A549 (cell line): ENCODE results near the gene KRTAP5-8. TPM values are rescaled to one million over a fixed set of nuclear protein-coding genes. Genes with fewer than 3 reads are reported as not detected.
"Not testable (repeated sequence)": the region's sequence is repeated elsewhere in the genome, so short reads cannot be mapped to it uniquely, and the experiment has no call there.

Experiments used
- ATAC-seq, 2 experiments: fragments of 200-7000 bp in 1 of 2; fragments of >200 bp in 1 of 2; cut with Nextera tagmentation in 1 of 2; cut with Tn5 transposase in 1 of 2; 3 replicates each; pipeline versions ENCODE4 v1.8.0 to v1.9.1; 2018 to 2020; ENCODE audit warnings: mild to moderate bottlenecking in 1 of 2, moderate library complexity in 1 of 2
- CTCF ChIA-PET: fragments of 300-600 bp; sonication (Branson Sonifier 250); formaldehyde crosslinking; extraction: SDS; loops from one replicate; lab custom pipeline; 2021; ENCODE audit warnings: antibody characterized with exemption, inconsistent platforms; lab: Yijun Ruan, JAX
- POLR2A ChIA-PET: fragments of 350-600 bp; formaldehyde crosslinking; extraction: SDS; loops from one replicate; lab custom pipeline; 2021; ENCODE audit warnings: antibody characterized with exemption, inconsistent platforms; lab: Yijun Ruan, JAX
- DNase-seq, 2 experiments: peaks; one replicate each; pipeline versions ENCODE4 v3.0.0 to v3.0.0-alpha.2; 2011 to 2016; ENCODE audit warnings: low read depth in 1 of 2, low spot score in 1 of 2
- FAIRE-seq: peaks from 2 replicates; lab custom pipeline; 2011; peaks lifted over from hg19 to GRCh38; lab: Jason Lieb, UNC
- H3K27ac ChIP-seq, 2 experiments: fragments of >200 bp; sonication (Bioruptor Twin); formaldehyde crosslinking; 3 replicates each; pipeline ENCODE4 v1.5.1; 2016 to 2017
- H3K4me1 ChIP-seq: fragments of >200 bp; sonication (Bioruptor Twin); formaldehyde crosslinking; 3 replicates; pipeline ENCODE4 v1.6.1; 2016
- H3K4me2 ChIP-seq: fragments of >200 bp; sonication (Bioruptor Twin); formaldehyde crosslinking; 3 replicates; pipeline ENCODE4 v1.6.1; 2016
- H3K4me3 ChIP-seq: fragments of >200 bp; sonication (Bioruptor Twin); formaldehyde crosslinking; 3 replicates; pipeline ENCODE4 v1.5.1; 2016
- H3K9me3 ChIP-seq: fragments of >200 bp; sonication (Bioruptor Twin); formaldehyde crosslinking; 3 replicates; pipeline ENCODE4 v1.6.1; 2016
- BHLHE40 ChIP-seq: IDR thresholded peaks from 2 replicates; pipeline ENCODE4 v1.6.1; 2012; ENCODE audit warnings: low read depth, low read length, inconsistent platforms
- CBX2 ChIP-seq: fragments of 200-600 bp; sonication (generic); IDR thresholded peaks from 2 replicates; pipeline ENCODE4 v1.6.1; 2016; ENCODE audit warnings: low read depth, mild to moderate bottlenecking, borderline replicate concordance
- ELK1 ChIP-seq: fragments of 150-350 bp; IDR thresholded peaks from 2 replicates; pipeline ENCODE4 v1.6.1; 2014; ENCODE audit warnings: low read depth, mild to moderate bottlenecking, low read length
- FOSB ChIP-seq: fragments of 250-450 bp; sonication (Bioruptor Pico); IDR thresholded peaks from 2 replicates; pipeline ENCODE4 v1.5.0; 2020; ENCODE audit warnings: mild to moderate bottlenecking, moderate library complexity
- FOXS1 ChIP-seq: fragments of 250-450 bp; sonication (Bioruptor Pico); IDR thresholded peaks from 2 replicates; pipeline ENCODE4 v1.5.0; 2020; ENCODE audit warnings: mild to moderate bottlenecking, moderate library complexity
- GATA3 ChIP-seq: IDR thresholded peaks from 2 replicates; pipeline ENCODE4 v1.6.1; 2012; ENCODE audit warnings: borderline replicate concordance
- HOXB13 ChIP-seq: fragments of 250-450 bp; sonication (Bioruptor Pico); IDR thresholded peaks from 2 replicates; pipeline ENCODE4 v1.5.0; 2020; ENCODE audit warnings: low read depth, mild to moderate bottlenecking, moderate library complexity
- JUN ChIP-seq, 2 experiments: fragments of >200 bp; sonication (Bioruptor Twin); formaldehyde crosslinking; IDR thresholded peaks; 2 replicates in 1 of 2; 3 replicates in 1 of 2; pipeline ENCODE4 v1.6.1; 2016 to 2017
- KDM5A ChIP-seq: fragments of 200-600 bp; sonication (generic); IDR thresholded peaks from 2 replicates; pipeline ENCODE4 v1.6.1; 2016; ENCODE audit warnings: antibody characterized with exemption, mild to moderate bottlenecking
- MAZ ChIP-seq: fragments of 150-350 bp; IDR thresholded peaks from 2 replicates; pipeline ENCODE4 v1.6.1; 2014; ENCODE audit warnings: antibody characterized with exemption, low read depth, low read length, borderline replicate concordance
- MYC ChIP-seq: IDR thresholded peaks from 2 replicates; pipeline ENCODE4 v1.6.1; 2012; ENCODE audit warnings: mild to moderate bottlenecking, inconsistent platforms, low read length, improper control_type of control experiment, borderline replicate concordance
- NPAS2 ChIP-seq: fragments of 250-450 bp; sonication (Bioruptor Pico); IDR thresholded peaks from 2 replicates; pipeline ENCODE4 v1.8.0; 2022; ENCODE audit warnings: mild to moderate bottlenecking, moderate library complexity, borderline replicate concordance
- PHF8 ChIP-seq: fragments of 200-600 bp; sonication (generic); IDR thresholded peaks from 2 replicates; pipeline ENCODE4 v1.6.1; 2016; ENCODE audit warnings: low read depth, mild to moderate bottlenecking, antibody characterized with exemption, moderate library complexity, borderline replicate concordance
- POLR2AphosphoS2 ChIP-seq: conservative IDR thresholded peaks from 2 replicates; pipeline ENCODE4 v1.6.1; 2012; ENCODE audit warnings: low read length, improper control_type of control experiment, inconsistent platforms
- RARB ChIP-seq: fragments of 250-450 bp; sonication (Bioruptor Pico); IDR thresholded peaks from 2 replicates; pipeline ENCODE4 v1.8.0; 2021; ENCODE audit warnings: mild to moderate bottlenecking, moderate library complexity
- RNF2 ChIP-seq: fragments of 200-600 bp; sonication (generic); IDR thresholded peaks from 2 replicates; pipeline ENCODE4 v1.6.1; 2016; ENCODE audit warnings: low read depth, mild to moderate bottlenecking, antibody characterized with exemption, moderate library complexity, borderline replicate concordance
- TFCP2L1 ChIP-seq: fragments of 250-450 bp; sonication (Bioruptor Pico); IDR thresholded peaks from 2 replicates; pipeline ENCODE4 v1.5.0; 2021; ENCODE audit warnings: mild to moderate bottlenecking
- TP53 ChIP-seq: fragments of 250-450 bp; sonication (Bioruptor Pico); IDR thresholded peaks from 2 replicates; pipeline ENCODE4 v1.5.0; 2021; ENCODE audit warnings: mild to moderate bottlenecking, moderate library complexity
- ZC3H11A ChIP-seq: fragments of 450-650 bp; IDR thresholded peaks from 2 replicates; pipeline ENCODE4 v1.6.1; 2014; ENCODE audit warnings: antibody characterized with exemption, mild to moderate bottlenecking
- ZFP36 ChIP-seq: fragments of 450-650 bp; IDR thresholded peaks from 2 replicates; pipeline ENCODE4 v1.6.1; 2014; ENCODE audit warnings: borderline replicate concordance; ENCODE audit not compliant: partially characterized antibody
- ZNF302 ChIP-seq: fragments of 250-450 bp; sonication (Bioruptor Pico); IDR thresholded peaks from 2 replicates; pipeline ENCODE4 v1.9.0; 2021; ENCODE audit warnings: inconsistent platforms, mild to moderate bottlenecking, moderate library complexity
- ZSCAN20 ChIP-seq: fragments of 250-450 bp; sonication (Bioruptor Pico); IDR thresholded peaks from 2 replicates; pipeline ENCODE4 v1.8.0; 2022; ENCODE audit warnings: mild to moderate bottlenecking, moderate library complexity
- WGBS: methylation state at CpG from one replicate; pipeline ENCODE4 v1.1.6; 2017; ENCODE audit errors: missing lambda C conversion rate; 5-methylcytosine and 5-hydroxymethylcytosine counted together
- polyA plus RNA-seq, 4 experiments: library from polyadenylated mRNA; depleted of rRNA in 3 of 4; stranded (reverse); fragments of >200 nt; fragmentation: RNase III in 1 of 4; extraction: RNeasy Plus Mini Kit Qiagen cat#74134 plus additional on column Dnase treatment in 1 of 4; gene quantifications; 2 replicates in 3 of 4; 3 replicates in 1 of 4; pipeline ENCODE4 v1.2.3, GENCODE V29; 2011 to 2017
- TF ChIP-seq, protein P1 (sequence below): fragments of 450-650 bp; IDR thresholded peaks from 2 replicates; pipeline ENCODE4 v1.6.1; 2014; ENCODE audit warnings: antibody characterized with exemption
- TF ChIP-seq, protein P2 (sequence below): IDR thresholded peaks from 2 replicates; pipeline ENCODE4 v1.6.1; 2012

KRTAP5-8 gene
- polyA plus RNA-seq, 2 of the 4 experiments (the other 2 are of a cell fraction): not detected

DNA sequence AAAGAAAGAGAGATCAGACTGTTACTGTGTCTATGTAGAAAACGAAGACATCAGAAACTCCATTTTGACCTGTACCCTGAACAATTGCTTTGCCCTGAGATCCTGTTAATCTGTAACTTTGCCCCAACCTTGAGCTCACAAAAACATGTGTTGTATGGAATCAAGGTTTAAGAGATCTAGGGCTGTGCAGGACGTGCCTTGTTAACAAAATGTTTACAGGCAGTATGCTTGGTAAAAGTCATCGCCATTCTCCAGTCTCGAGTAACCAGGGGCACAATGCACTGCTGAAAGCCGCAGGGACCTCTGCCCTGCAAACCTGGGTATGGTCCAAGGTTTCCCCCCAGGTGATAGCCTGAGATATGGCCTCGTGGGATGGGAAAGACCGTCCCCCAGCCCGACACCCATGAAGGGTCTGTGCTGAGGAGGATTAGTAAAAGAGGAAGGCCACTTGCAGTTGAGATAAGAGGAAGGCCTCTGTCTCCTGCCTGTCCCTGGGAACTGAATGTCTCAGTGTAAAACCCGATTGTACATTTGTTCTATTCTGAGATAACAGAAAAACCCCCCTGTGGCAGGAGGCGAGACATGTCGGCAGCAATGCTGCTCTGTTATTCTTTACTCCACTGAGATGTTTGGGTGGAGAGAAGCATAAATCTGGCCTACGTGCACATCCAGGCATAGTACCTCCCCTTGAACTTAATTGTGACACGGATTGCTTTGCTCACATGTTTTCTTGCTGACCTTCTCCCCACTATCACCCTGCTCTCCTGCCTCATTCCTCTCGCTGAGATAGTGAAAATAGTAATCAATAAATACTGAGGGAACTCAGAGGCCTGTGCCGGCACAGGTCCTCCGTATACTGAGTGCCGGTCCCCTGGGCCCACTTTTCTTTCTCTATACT lies 2.9 kb upstream of the KRTAP5-8 start:
- POLR2A ChIA-PET, CTCF ChIA-PET, H3K4me3 ChIP-seq, H3K4me1 ChIP-seq, DNase-seq, H3K4me2 ChIP-seq, H3K9me3 ChIP-seq, H3K27ac ChIP-seq, FAIRE-seq, ATAC-seq: not testable (repeated sequence)
- 68% methylated on average over 17 of the region's 17 CpGs for WGBS

DNA sequence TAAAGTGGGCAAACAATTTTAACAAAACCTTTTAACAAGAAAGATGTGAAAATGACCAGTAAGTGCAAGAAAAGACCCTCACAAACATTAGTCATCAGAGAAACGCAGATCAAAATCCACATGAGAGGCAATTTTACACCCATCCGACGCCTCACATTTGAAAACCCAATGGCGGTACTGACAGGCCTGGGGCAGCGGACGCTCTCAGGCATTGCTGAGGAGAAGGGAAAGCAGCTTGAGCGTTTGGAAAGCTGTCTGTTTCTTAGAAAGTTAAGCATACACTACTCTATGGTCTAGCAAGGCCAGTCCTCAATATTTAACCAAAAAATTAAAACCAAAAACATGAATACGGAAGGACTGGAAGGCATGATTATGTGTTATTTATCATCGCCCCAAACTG lies 2.0 kb upstream of the KRTAP5-8 start:
- TF ChIP-seq PHF8 (no peak), FOXS1 (CRISPR knock-in tag) (no peak), ZSCAN20 (CRISPR knock-in tag) (no peak), GATA3 (no peak), RARB (CRISPR knock-in tag) (no peak)
- ATAC-seq (no peak), DNase-seq (no peak), FAIRE-seq (no peak)
- H3K4me3 ChIP-seq: no peak overlapping the region
- no peak overlapping the region for H3K4me2 ChIP-seq
- no peaks in the 10 kb centered on the region for H3K9me3 ChIP-seq
- ChIA-PET POLR2A (no interaction called here), CTCF (no interaction called here)
- no peak overlapping the region for H3K27ac ChIP-seq
- no peaks in the 10 kb centered on the region for H3K4me1 ChIP-seq
- WGBS: 82% methylated on average over 9 of the region's 9 CpGs

DNA sequence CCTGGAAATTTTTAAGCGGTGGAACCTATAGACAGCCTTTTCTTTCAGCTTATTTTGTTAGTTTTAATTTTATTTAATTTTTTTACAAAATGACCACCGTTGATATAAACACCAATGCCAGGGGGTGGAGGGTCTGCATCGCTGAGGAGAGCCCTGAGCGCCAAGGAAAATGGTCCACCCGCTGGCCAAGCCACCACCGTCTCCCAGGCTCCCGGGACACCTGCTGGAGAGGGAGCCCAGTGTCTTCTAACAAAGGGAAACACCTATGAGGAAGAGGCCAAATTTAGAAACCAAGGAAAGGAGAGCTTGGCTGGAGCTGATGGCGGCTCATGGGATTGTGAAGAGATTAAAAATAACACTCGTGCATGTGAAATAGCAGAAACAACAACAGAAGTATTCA lies 288 bp upstream of the KRTAP5-8 start:
- no peak overlapping the region for H3K4me2 ChIP-seq
- no peaks in the 10 kb centered on the region for H3K4me1 ChIP-seq
- no peak for FAIRE-seq
- CTCF ChIA-PET: interaction anchor here (1.3 kb wide), 1 partner anchor 13 kb away, joined by 4 read pairs; no protein-coding TSS in a partner anchor
- WGBS: 62% methylated on average over 9 of the region's 9 CpGs
- no peak overlapping the region for H3K27ac ChIP-seq
- DNase-seq: no peak
- no peaks in the 10 kb centered on the region for H3K9me3 ChIP-seq
- TF ChIP-seq MAZ (no peak), HOXB13 (CRISPR knock-in tag) (no peak), POLR2AphosphoS2 (no peak)
- ATAC-seq: no peak; a peak in 1 of 6 replicates
- POLR2A ChIA-PET: no interaction called here
- H3K4me3 ChIP-seq: no peak overlapping the region

GRCh38 chr11:71538666-71538990 lies 803 bp downstream of the KRTAP5-8 start:
- WGBS: 93% methylated on average over 4 of the region's 4 CpGs
- Histone ChIP-seq H3K4me1 (no peaks in the 10 kb centered on the region), H3K9me3 (no peaks in the 10 kb centered on the region), H3K4me3 (no peak overlapping the region), H3K27ac (no peak overlapping the region), H3K4me2 (no peak overlapping the region)
- ATAC-seq (peak; percentile 31 to 55; a peak in 3 of 6 replicates), FAIRE-seq (no peak), DNase-seq (no peak)
- no peak for TF ChIP-seq POLR2AphosphoS2
- no peak for TF ChIP-seq CBX2
- TF ChIP-seq TFCP2L1 (CRISPR knock-in tag): no peak
- TF ChIP-seq ZC3H11A: no peak
- no peak for TF ChIP-seq FOSB (CRISPR knock-in tag)
- TF ChIP-seq, protein P1, sequence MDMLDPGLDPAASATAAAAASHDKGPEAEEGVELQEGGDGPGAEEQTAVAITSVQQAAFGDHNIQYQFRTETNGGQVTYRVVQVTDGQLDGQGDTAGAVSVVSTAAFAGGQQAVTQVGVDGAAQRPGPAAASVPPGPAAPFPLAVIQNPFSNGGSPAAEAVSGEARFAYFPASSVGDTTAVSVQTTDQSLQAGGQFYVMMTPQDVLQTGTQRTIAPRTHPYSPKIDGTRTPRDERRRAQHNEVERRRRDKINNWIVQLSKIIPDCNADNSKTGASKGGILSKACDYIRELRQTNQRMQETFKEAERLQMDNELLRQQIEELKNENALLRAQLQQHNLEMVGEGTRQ: no peak
- TF ChIP-seq RNF2: no peak
- no peak for TF ChIP-seq BHLHE40
- no peak for TF ChIP-seq ZFP36
- ChIA-PET POLR2A (no interaction called here), CTCF (no interaction called here)

DNA sequence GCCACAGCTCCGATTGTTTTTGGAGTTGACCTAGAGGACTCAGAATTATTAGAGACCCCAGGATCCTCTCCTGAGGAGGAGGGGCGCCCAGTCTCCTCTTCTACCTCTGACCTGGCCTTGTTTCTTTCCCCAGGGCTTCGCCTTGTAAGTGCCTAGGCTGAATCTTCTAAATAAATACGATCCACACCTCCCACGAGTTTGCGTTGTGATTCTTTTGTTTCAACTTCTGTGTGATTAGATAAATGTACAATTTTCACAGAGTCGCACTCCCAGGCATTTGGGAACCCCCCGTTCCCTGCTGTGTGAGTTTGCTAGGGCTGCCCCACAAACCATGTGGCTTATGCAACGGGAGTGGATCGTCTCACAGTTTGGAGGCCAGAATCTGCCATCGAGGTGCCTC lies 1.2 kb downstream of the KRTAP5-8 start:
- POLR2A ChIA-PET: no interaction called here
- Histone ChIP-seq H3K4me3 (no peak overlapping the region), H3K4me1 (no peaks in the 10 kb centered on the region), H3K27ac (no peak overlapping the region), H3K4me2 (no peak overlapping the region), H3K9me3 (no peaks in the 10 kb centered on the region)
- DNase-seq: no peak
- CTCF ChIA-PET: no interaction called here
- no peak for FAIRE-seq
- WGBS: 62% methylated on average over 11 of the region's 11 CpGs
- ATAC-seq: no peak
- no peak for TF ChIP-seq KDM5A
- TF ChIP-seq MYC: no peak
- no peak for TF ChIP-seq ZNF302 (CRISPR knock-in tag)
- TF ChIP-seq ZFP36: no peak
- no peak for TF ChIP-seq ZSCAN20 (CRISPR knock-in tag)
- TF ChIP-seq, protein P2, sequence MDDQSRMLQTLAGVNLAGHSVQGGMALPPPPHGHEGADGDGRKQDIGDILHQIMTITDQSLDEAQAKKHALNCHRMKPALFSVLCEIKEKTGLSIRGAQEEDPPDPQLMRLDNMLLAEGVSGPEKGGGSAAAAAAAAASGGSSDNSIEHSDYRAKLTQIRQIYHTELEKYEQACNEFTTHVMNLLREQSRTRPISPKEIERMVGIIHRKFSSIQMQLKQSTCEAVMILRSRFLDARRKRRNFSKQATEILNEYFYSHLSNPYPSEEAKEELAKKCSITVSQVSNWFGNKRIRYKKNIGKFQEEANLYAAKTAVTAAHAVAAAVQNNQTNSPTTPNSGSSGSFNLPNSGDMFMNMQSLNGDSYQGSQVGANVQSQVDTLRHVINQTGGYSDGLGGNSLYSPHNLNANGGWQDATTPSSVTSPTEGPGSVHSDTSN: no peak
- no peak for TF ChIP-seq ELK1
- TF ChIP-seq RARB (CRISPR knock-in tag): no peak
- no peak for TF ChIP-seq RNF2
- no peak for TF ChIP-seq POLR2AphosphoS2
- TF ChIP-seq MAZ: no peak
- TF ChIP-seq JUN (IDR thresholded peaks at IDR 0.05): no peak
- TF ChIP-seq TP53 (CRISPR knock-in tag): no peak
- TF ChIP-seq NPAS2 (CRISPR knock-in tag): no peak
